Loucy (cell line): ENCODE data around the gene TMEM59L.

Experiments
- H2AFZ ChIP-seq: fragments of 200-600 bp; sonication (generic); 2 replicates; pipeline ENCODE4 v1.6.0; 2016; ENCODE audit warnings: antibody characterized with exemption, mild to moderate bottlenecking, low read length, moderate library complexity
- H3F3A ChIP-seq: fragments of 200-600 bp; 2 replicates; pipeline ENCODE4 v1.6.0; 2016; ENCODE audit warnings: antibody characterized with exemption, low read depth, mild to moderate bottlenecking
- H3K27me3 ChIP-seq: fragments of 200-600 bp; sonication (generic); 2 replicates; pipeline ENCODE4 v1.6.1; 2014; ENCODE audit warnings: low read length, mild to moderate bottlenecking; ENCODE audit not compliant: insufficient read depth, poor library complexity, severe bottlenecking
- H3K36me3 ChIP-seq: fragments of 200-600 bp; sonication (generic); 2 replicates; pipeline ENCODE4 v1.6.1; 2016; ENCODE audit warnings: low read length; ENCODE audit not compliant: insufficient read depth
- H3K4me1 ChIP-seq: fragments of 200-600 bp; sonication (generic); 2 replicates; pipeline ENCODE4 v1.5.1; 2014; ENCODE audit warnings: low read length, mild to moderate bottlenecking; ENCODE audit not compliant: insufficient read depth, poor library complexity, severe bottlenecking
- H3K4me2 ChIP-seq: fragments of 200-600 bp; sonication (generic); 2 replicates; pipeline ENCODE4 v1.6.0; 2014; ENCODE audit warnings: antibody characterized with exemption, low read length, low read depth, mild to moderate bottlenecking; ENCODE audit not compliant: poor library complexity, severe bottlenecking
- H3K4me3 ChIP-seq: fragments of 200-600 bp; sonication (generic); 2 replicates; pipeline ENCODE4 v1.5.1; 2014; ENCODE audit warnings: low read length, mild to moderate bottlenecking, mixed read lengths; ENCODE audit not compliant: poor library complexity, severe bottlenecking
- H3K79me2 ChIP-seq: fragments of 200-600 bp; sonication (generic); 2 replicates; pipeline ENCODE4 v1.6.1; 2014; ENCODE audit warnings: low read length; ENCODE audit not compliant: insufficient read depth
- H3K9ac ChIP-seq: fragments of 200-600 bp; sonication (generic); 2 replicates; pipeline ENCODE4 v1.6.0; 2014; ENCODE audit warnings: mild to moderate bottlenecking, low read depth, low read length, moderate library complexity; ENCODE audit not compliant: poor library complexity, severe bottlenecking
- H3K9me2 ChIP-seq: fragments of 200-600 bp; sonication (generic); replicated peaks from 2 replicates; pipeline ENCODE4 v1.6.1; 2016; ENCODE audit warnings: low read depth, low read length, mixed read lengths
- H3K9me3 ChIP-seq: fragments of 200-600 bp; sonication (generic); 2 replicates; pipeline ENCODE4 v1.6.1; 2014; ENCODE audit warnings: mild to moderate bottlenecking, antibody characterized with exemption, low read length, low read depth; ENCODE audit not compliant: insufficient read depth
- H4K20me1 ChIP-seq: fragments of 200-600 bp; sonication (generic); 2 replicates; pipeline ENCODE4 v1.6.0; 2014; ENCODE audit warnings: antibody characterized with exemption, low read length, mild to moderate bottlenecking; ENCODE audit not compliant: insufficient read depth, poor library complexity, severe bottlenecking
- EZH2phosphoT487 ChIP-seq: fragments of 200-600 bp; IDR thresholded peaks from 2 replicates; pipeline ENCODE4 v1.6.1; 2018; ENCODE audit warnings: antibody characterized with exemption, mild to moderate bottlenecking, moderate library complexity, borderline replicate concordance
- TF ChIP-seq, protein P1 (sequence below): fragments of 200-600 bp; sonication (generic); conservative IDR thresholded peaks from 2 replicates; pipeline ENCODE4 v1.5.1; 2014; ENCODE audit warnings: mild to moderate bottlenecking, antibody characterized with exemption, low read length

Gene TMEM59L

DNA sequence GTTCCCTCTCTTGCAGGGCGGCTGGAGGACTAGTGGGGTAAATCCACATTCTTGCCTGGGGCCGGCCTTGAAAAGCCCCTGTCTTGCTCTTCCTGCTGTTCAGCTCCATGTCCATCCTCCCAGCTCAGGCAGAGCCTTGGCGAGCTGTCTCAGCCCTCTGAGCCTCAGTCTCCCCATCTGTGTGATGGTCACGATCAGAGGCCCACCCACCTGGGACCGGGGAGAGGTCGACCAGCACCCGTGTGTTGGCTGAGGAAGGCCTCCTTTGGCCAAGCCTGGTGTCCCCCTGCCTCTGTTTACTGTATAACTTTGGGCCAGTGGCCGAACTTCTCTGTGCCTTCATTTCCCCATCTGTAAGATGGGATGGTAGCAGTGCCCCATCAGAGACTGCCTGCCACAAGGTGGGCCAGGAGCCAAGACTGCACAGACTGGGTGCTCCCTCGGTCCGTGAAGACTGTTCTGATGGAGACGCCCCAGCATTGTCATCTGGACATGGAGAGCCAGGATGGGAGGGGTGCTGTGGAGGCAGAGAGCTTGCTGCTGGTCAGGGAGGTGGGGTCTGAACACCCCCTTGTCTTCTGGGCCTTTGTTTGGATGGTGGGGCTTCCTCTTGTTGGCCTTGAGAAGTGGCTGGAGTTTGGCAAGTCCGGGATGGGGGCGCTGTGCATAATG lies 42.6 kb downstream of the TMEM59L start:
- Histone ChIP-seq H3F3A (no peaks in the 10 kb centered on the region), H3K9ac (no peak overlapping the region), H3K27me3 (no peaks in the 10 kb centered on the region), H4K20me1 (no peaks in the 10 kb centered on the region), H2AFZ (no peak overlapping the region), H3K4me3 (no peak overlapping the region), H3K4me1 (no peaks in the 10 kb centered on the region), H3K79me2 (peaks cover 3% of the 10 kb centered on the region; the same call in 1 of the 2 replicates), H3K36me3 (no peaks in the 10 kb centered on the region), H3K9me3 (no peaks in the 10 kb centered on the region), H3K9me2 (no peaks in the 10 kb centered on the region), H3K4me2 (no peak overlapping the region)
- TF ChIP-seq, protein P1, sequence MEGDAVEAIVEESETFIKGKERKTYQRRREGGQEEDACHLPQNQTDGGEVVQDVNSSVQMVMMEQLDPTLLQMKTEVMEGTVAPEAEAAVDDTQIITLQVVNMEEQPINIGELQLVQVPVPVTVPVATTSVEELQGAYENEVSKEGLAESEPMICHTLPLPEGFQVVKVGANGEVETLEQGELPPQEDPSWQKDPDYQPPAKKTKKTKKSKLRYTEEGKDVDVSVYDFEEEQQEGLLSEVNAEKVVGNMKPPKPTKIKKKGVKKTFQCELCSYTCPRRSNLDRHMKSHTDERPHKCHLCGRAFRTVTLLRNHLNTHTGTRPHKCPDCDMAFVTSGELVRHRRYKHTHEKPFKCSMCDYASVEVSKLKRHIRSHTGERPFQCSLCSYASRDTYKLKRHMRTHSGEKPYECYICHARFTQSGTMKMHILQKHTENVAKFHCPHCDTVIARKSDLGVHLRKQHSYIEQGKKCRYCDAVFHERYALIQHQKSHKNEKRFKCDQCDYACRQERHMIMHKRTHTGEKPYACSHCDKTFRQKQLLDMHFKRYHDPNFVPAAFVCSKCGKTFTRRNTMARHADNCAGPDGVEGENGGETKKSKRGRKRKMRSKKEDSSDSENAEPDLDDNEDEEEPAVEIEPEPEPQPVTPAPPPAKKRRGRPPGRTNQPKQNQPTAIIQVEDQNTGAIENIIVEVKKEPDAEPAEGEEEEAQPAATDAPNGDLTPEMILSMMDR: no peak
- no peak for TF ChIP-seq EZH2phosphoT487

DNA sequence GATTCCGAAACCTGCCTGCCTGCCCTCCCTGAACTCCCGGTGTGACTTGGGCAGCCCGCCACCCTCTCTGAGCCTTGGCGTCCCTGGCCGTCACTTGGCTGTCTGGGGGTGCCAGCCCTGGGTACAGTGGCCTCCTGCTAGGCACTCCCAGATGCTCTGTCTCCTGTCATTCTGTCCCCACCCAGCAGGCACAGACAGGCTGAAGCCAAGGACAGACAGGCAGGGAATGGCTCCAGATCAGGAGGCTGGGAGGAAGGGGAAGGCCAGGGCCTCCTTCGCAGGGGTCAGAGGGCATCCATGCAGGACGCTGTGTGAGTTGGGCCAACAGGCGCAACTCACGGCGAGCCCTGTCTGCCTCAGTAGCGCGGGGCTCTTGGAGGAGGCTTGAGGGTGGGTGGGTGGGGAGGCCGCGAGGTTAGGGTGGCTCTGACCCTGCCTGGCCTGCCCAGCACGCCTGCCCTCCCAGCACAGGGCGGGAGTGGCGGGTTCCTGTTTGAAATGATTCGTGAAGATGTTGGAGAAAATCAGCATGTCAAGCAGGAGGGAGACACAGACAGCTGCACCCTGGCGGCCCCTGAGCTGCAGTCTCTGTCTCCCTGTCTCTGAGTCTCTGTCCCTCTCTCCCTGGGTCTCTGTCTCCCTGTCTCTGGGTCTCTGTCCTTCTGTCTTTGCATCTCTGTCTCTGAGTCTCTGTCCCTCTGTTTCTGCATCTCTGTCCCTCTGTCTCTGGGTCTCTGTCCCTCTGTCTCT lies 43.8 kb downstream of the TMEM59L start:
- no peaks in the 10 kb centered on the region for H3K4me1 ChIP-seq
- H3K27me3 ChIP-seq: no peaks in the 10 kb centered on the region
- H3K79me2 ChIP-seq: peaks cover 3% of the 10 kb centered on the region; the same call in 1 of the 2 replicates
- no peaks in the 10 kb centered on the region for H3K9me2 ChIP-seq
- no peaks in the 10 kb centered on the region for H3K36me3 ChIP-seq
- no peaks in the 10 kb centered on the region for H3K9me3 ChIP-seq
- H4K20me1 ChIP-seq: no peaks in the 10 kb centered on the region
- H3K9ac ChIP-seq: no peak overlapping the region
- no peak overlapping the region for H3K4me2 ChIP-seq
- H2AFZ ChIP-seq: no peak overlapping the region
- TF ChIP-seq EZH2phosphoT487: no peak
- TF ChIP-seq, protein P1: no peak
- H3K4me3 ChIP-seq: no peak overlapping the region
- H3F3A ChIP-seq: no peaks in the 10 kb centered on the region

DNA sequence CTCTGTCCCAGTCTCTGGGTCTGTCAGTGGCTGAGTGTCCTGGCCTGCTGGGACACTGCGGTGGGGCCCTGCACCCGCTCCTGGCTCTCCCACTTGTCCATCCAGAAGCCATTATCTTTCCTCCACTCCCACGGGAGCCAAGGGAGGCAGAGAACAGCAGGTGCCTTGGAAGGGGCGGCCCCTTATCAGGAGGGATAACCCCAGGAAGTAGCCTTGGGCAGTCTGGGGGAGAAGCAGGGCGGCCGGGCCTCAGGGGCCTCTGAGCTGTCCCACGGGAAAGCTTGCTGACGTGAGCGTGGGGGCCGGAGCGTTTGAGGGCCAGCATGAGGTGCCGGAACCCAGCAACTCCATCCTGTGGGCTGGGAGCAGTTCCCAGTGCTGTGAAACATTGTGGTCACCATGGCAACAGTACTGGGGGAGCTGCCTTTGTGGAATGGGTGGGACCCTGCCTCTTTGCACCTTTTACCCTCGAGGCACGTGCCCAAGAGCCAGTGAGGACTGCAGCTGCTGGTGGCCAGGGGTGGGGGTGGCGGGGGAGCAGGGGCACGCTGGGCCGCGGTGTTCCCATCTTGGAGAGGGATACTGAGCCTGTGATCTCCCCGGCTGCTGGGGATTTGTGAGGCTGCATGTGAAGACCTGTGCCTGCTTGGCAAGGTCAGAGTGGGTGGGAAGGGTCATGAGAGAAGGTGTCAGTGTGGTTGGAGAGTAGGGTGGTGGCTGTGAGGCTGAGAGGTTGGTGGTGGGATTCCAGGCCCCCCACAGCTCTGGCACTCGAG lies 45.1 kb downstream of the TMEM59L start:
- Histone ChIP-seq H3K4me1 (no peaks in the 10 kb centered on the region), H3K4me3 (no peak overlapping the region), H3K9me3 (no peaks in the 10 kb centered on the region), H3K79me2 (peaks cover 3% of the 10 kb centered on the region; the same call in 1 of the 2 replicates), H3K9me2 (no peaks in the 10 kb centered on the region), H4K20me1 (no peaks in the 10 kb centered on the region), H3K27me3 (no peaks in the 10 kb centered on the region), H3K4me2 (no peak overlapping the region), H3K9ac (no peak overlapping the region), H3F3A (no peaks in the 10 kb centered on the region), H3K36me3 (no peaks in the 10 kb centered on the region), H2AFZ (no peak overlapping the region)
- TF ChIP-seq, protein P1: no peak
- TF ChIP-seq EZH2phosphoT487: no peak
